ENCODE results near the gene TP53RK. TPM values are rescaled to one million over a fixed set of nuclear protein-coding genes. Genes with fewer than 3 reads are reported as not detected.

The TP53RK gene
- total and polyA plus RNA-seq, 2 of the 13 experiments (the other 11 are each of a cell fraction or from before 2014, with no cell fraction given): 12.9 to 25.5 TPM

DNA sequence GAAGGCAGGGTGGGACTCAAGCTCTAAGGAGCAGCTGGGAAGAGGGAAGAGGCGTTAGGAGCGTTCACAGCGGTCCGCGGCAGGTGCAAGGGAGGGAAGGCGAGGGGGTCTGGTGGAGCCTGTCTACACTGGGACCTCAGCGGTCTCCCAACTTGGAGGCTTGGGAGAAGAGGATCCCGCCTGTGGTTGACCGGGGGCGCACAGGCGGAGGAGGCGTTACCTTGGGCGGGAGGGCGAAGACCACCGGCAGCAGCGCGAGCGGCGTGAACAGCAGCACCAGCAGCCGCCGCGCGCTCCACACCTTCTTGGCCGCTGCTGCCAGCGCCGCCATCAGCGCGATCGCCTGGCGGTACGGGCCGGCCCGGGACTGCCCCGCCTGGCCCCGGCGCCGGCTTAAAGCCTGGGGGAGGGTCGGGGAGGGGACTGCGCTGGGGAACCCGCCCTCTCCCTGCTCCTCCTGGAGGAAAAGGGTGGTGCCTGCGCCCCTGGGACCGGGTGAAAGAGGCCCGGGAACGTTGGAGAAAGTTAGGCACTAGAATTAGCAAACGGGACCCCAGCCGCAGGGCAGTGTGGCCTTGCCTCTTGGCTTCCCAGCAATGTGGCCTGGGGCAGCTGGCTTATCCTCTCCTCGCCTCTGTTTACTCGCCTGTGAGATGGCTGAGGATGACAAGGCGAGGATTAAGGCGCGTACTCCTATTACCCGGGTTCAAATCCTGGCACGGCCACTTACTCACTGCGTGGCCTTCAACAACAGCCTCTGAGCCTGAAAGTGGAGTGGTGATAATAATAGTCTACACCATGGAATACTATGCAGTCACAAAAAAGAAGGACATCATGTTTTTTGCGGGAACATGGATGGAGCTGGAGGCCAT, 37.9 kb downstream of the TP53RK start, which contains the start of gene SLC13A3 (continued):
- peak; percentile 97 for TF ChIP-seq ZSCAN5A (CRISPR knock-in tag; IDR thresholded peaks at IDR 0.05; ENCODE audit: borderline replicate concordance)
- TF ChIP-seq ZNF629 (CRISPR knock-in tag; conservative IDR thresholded peaks at IDR 0.05): 0 out of 2 replicates have a peak, but pooled peaks have one; percentile 53
- TF ChIP-seq BRF2 (CRISPR knock-in tag; IDR thresholded peaks at IDR 0.05): peak; percentile 72; the same call in 1 of the 2 replicates
- no peak for TF ChIP-seq SCMH1 (CRISPR knock-in tag; IDR thresholded peaks at IDR 0.05; ENCODE audit: borderline replicate concordance)
- TF ChIP-seq, protein P1, sequence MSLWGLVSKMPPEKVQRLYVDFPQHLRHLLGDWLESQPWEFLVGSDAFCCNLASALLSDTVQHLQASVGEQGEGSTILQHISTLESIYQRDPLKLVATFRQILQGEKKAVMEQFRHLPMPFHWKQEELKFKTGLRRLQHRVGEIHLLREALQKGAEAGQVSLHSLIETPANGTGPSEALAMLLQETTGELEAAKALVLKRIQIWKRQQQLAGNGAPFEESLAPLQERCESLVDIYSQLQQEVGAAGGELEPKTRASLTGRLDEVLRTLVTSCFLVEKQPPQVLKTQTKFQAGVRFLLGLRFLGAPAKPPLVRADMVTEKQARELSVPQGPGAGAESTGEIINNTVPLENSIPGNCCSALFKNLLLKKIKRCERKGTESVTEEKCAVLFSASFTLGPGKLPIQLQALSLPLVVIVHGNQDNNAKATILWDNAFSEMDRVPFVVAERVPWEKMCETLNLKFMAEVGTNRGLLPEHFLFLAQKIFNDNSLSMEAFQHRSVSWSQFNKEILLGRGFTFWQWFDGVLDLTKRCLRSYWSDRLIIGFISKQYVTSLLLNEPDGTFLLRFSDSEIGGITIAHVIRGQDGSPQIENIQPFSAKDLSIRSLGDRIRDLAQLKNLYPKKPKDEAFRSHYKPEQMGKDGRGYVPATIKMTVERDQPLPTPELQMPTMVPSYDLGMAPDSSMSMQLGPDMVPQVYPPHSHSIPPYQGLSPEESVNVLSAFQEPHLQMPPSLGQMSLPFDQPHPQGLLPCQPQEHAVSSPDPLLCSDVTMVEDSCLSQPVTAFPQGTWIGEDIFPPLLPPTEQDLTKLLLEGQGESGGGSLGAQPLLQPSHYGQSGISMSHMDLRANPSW (CRISPR knock-in tag; IDR thresholded peaks at IDR 0.05; ENCODE audit: borderline replicate concordance): peak; percentile 83; the same call in 1 of the 2 replicates
- no peak; the same call in 1 of the 2 replicates for TF ChIP-seq ZNF160 (CRISPR knock-in tag; IDR thresholded peaks at IDR 0.05)
- TF ChIP-seq ATM (IDR thresholded peaks at IDR 0.05; ENCODE audit: borderline replicate concordance): no peak
- peak; percentile 92 for TF ChIP-seq MXD3 (CRISPR knock-in tag; IDR thresholded peaks at IDR 0.05)
- no peak for TF ChIP-seq ZFP62 (CRISPR knock-in tag; IDR thresholded peaks at IDR 0.05)
- no peak for TF ChIP-seq SOX6 (IDR thresholded peaks at IDR 0.05)
- TF ChIP-seq SOX6 (CRISPR knock-in tag; IDR thresholded peaks at IDR 0.05): peak; percentile 70
- no peak for TF ChIP-seq CCAR2 (optimal IDR thresholded peaks at IDR 0.05; ENCODE audit: low read depth, low read length)
- no peak for TF ChIP-seq XBP1 (CRISPR knock-in tag; IDR thresholded peaks at IDR 0.05)
- 0 out of 2 replicates have a peak, but pooled peaks have one; percentile 27 for TF ChIP-seq ZNF180 (CRISPR knock-in tag; IDR thresholded peaks at IDR 0.05; ENCODE audit: borderline replicate concordance, low read depth)
- TF ChIP-seq KDM2A (CRISPR knock-in tag; IDR thresholded peaks at IDR 0.05; ENCODE audit: borderline replicate concordance, low read depth): peak; percentile 87
- TF ChIP-seq ATF7-NPFF (CRISPR knock-in tag; IDR thresholded peaks at IDR 0.05; ENCODE audit: low read depth): peak; percentile 86
- TF ChIP-seq FOXP4 (CRISPR knock-in tag; IDR thresholded peaks at IDR 0.05): peak; percentile 6; the same call in 1 of the 2 replicates
- TF ChIP-seq MEIS1 (CRISPR knock-in tag; IDR thresholded peaks at IDR 0.05; ENCODE audit: borderline replicate concordance): peak; percentile 87
- TF ChIP-seq FOXA3 (CRISPR knock-in tag; IDR thresholded peaks at IDR 0.05): peak; percentile 51
- TF ChIP-seq MED8 (CRISPR knock-in tag; IDR thresholded peaks at IDR 0.05; ENCODE audit: insufficient replicate concordance): peak; percentile 82
- TF ChIP-seq NFYB (CRISPR knock-in tag; IDR thresholded peaks at IDR 0.05): peak; percentile 36

Measured in HepG2 (cell line).